HEK293 (cell line): Measurements from ENCODE around the gene KCNIP4.

Experiments used
- CTCF ChIA-PET: fragments of 350-600 bp; formaldehyde crosslinking; extraction: SDS; loops from one replicate; lab custom pipeline; 2021; ENCODE audit warnings: antibody characterized with exemption; lab: Yijun Ruan, JAX
- POLR2A ChIA-PET: fragments of 300-600 bp; formaldehyde crosslinking; extraction: SDS; loops from one replicate; lab custom pipeline; 2020; ENCODE audit warnings: antibody characterized with exemption, inconsistent platforms; lab: Yijun Ruan, JAX
- H3K27ac ChIP-seq: fragments of 200-500 bp; sonication (Bioruptor generic); 2 replicates; pipeline ENCODE4 v1.5.1; 2014; ENCODE audit warnings: low read depth, low read length, control low read depth, inconsistent platforms; ENCODE audit errors: extremely low read depth
- H3K36me3 ChIP-seq, 2 experiments: fragments of 200-500 bp in 1 of 2; sonication (Bioruptor generic) in 1 of 2; 1 replicate in 1 of 2; 2 replicates in 1 of 2; pipeline ENCODE4 v1.5.1; 2014 to 2017; ENCODE audit warnings: inconsistent platforms in 2 of 2, low read length in 2 of 2; ENCODE audit not compliant: control insufficient read depth in 2 of 2, insufficient read depth in 1 of 2
- H3K4me1 ChIP-seq: fragments of 200-500 bp; sonication (Bioruptor generic); 2 replicates; pipeline ENCODE4 v1.5.1; 2014; ENCODE audit warnings: mild to moderate bottlenecking, low read length, inconsistent platforms; ENCODE audit not compliant: control insufficient read depth, insufficient read depth
- H3K4me3 ChIP-seq: 2 replicates; pipeline ENCODE4 v1.5.1; 2011; ENCODE audit warnings: low read depth, mild to moderate bottlenecking, control low read depth, low read length, moderate library complexity
- H3K9me3 ChIP-seq: fragments of 200-500 bp; sonication (Bioruptor generic); 2 replicates; pipeline ENCODE4 v1.5.1; 2014; ENCODE audit warnings: low read depth, low read length, inconsistent platforms; ENCODE audit not compliant: control insufficient read depth, insufficient read depth
- GFI1B ChIP-seq: fragments of 450-650 bp; formaldehyde crosslinking; IDR thresholded peaks from 2 replicates; pipeline ENCODE4 v1.5.1; 2016; ENCODE audit warnings: missing biosample characterization, missing genetic modification characterization
- HOXA7 ChIP-seq: sonication (generic); formaldehyde crosslinking; IDR thresholded peaks from 2 replicates; pipeline ENCODE4 v1.8.1; 2022; ENCODE audit warnings: missing genetic modification reagents, borderline replicate concordance
- KLF17 ChIP-seq: fragments of 450-650 bp; formaldehyde crosslinking; IDR thresholded peaks from 2 replicates; pipeline ENCODE4 v1.5.1; 2016; ENCODE audit warnings: missing biosample characterization, missing genetic modification characterization
- KLF8 ChIP-seq: fragments of 450-650 bp; formaldehyde crosslinking; IDR thresholded peaks from 2 replicates; pipeline ENCODE4 v1.5.1; 2016; ENCODE audit warnings: missing biosample characterization, missing genetic modification characterization
- SALL2 ChIP-seq: fragments of 450-650 bp; formaldehyde crosslinking; IDR thresholded peaks from 2 replicates; pipeline ENCODE4 v1.5.0; 2017; ENCODE audit warnings: missing biosample characterization, mild to moderate bottlenecking, missing genetic modification characterization, borderline replicate concordance
- SCRT2 ChIP-seq: fragments of 450-650 bp; formaldehyde crosslinking; IDR thresholded peaks from 2 replicates; pipeline ENCODE4 v1.5.1; 2016; ENCODE audit warnings: missing biosample characterization, missing genetic modification characterization
- TRIM28 ChIP-seq: IDR thresholded peaks from 2 replicates; pipeline ENCODE4 v1.6.1; 2011; ENCODE audit warnings: low read length, control low read depth, borderline replicate concordance
- WT1 ChIP-seq: fragments of 450-650 bp; formaldehyde crosslinking; IDR thresholded peaks from 2 replicates; pipeline ENCODE4 v1.5.1; 2016; ENCODE audit warnings: missing biosample characterization, missing genetic modification characterization
- ZNF10 ChIP-seq: fragments of 450-650 bp; formaldehyde crosslinking; IDR thresholded peaks from 2 replicates; pipeline ENCODE4 v1.5.1; 2017; ENCODE audit warnings: missing biosample characterization, missing genetic modification characterization
- ZNF133 ChIP-seq: fragments of 450-650 bp; formaldehyde crosslinking; IDR thresholded peaks from 2 replicates; pipeline ENCODE4 v1.5.1; 2016; ENCODE audit warnings: missing biosample characterization, missing genetic modification characterization
- ZNF155 ChIP-seq: fragments of 450-650 bp; formaldehyde crosslinking; IDR thresholded peaks from 2 replicates; pipeline ENCODE4 v1.5.1; 2016; ENCODE audit warnings: missing biosample characterization, missing genetic modification characterization
- ZNF184 ChIP-seq: fragments of 450-650 bp; IDR thresholded peaks from 2 replicates; pipeline ENCODE4 v1.5.1; 2018; ENCODE audit warnings: missing biosample characterization, mild to moderate bottlenecking, missing genetic modification characterization
- ZNF266 ChIP-seq: fragments of 450-650 bp; formaldehyde crosslinking; IDR thresholded peaks from 2 replicates; pipeline ENCODE4 v1.5.1; 2016; ENCODE audit warnings: missing biosample characterization, missing genetic modification characterization, low read depth
- ZNF274 ChIP-seq, 2 experiments: fragments of 200-500 bp in 1 of 2; fragments of 450-650 bp in 1 of 2; sonication (Bioruptor generic) in 1 of 2; formaldehyde crosslinking in 1 of 2; IDR thresholded peaks; 2 replicates each; pipeline versions ENCODE4 v1.5.1 to v1.6.1; 2014 to 2016; ENCODE audit warnings: borderline replicate concordance in 1 of 2, inconsistent platforms in 1 of 2, low read length in 1 of 2, missing biosample characterization in 1 of 2, missing genetic modification characterization in 1 of 2
- ZNF394 ChIP-seq: fragments of 450-650 bp; formaldehyde crosslinking; IDR thresholded peaks from 2 replicates; pipeline ENCODE4 v1.5.1; 2016; ENCODE audit warnings: missing biosample characterization, missing genetic modification characterization, mild to moderate bottlenecking, moderate library complexity, borderline replicate concordance
- ZNF404 ChIP-seq: fragments of 450-650 bp; formaldehyde crosslinking; IDR thresholded peaks from 2 replicates; pipeline ENCODE4 v1.5.1; 2017; ENCODE audit warnings: missing biosample characterization, missing genetic modification characterization
- ZNF510 ChIP-seq: fragments of 450-650 bp; formaldehyde crosslinking; IDR thresholded peaks from 2 replicates; pipeline ENCODE4 v1.5.1; 2018; ENCODE audit warnings: mild to moderate bottlenecking, missing genetic modification characterization, missing biosample characterization; ENCODE audit not compliant: insufficient replicate concordance
- ZNF530 ChIP-seq: fragments of 450-650 bp; formaldehyde crosslinking; IDR thresholded peaks from 2 replicates; pipeline ENCODE4 v1.5.1; 2016; ENCODE audit warnings: low read depth, missing biosample characterization, missing genetic modification characterization
- ZNF544 ChIP-seq: fragments of 450-650 bp; formaldehyde crosslinking; IDR thresholded peaks from 2 replicates; pipeline ENCODE4 v1.5.0; 2017; ENCODE audit warnings: missing biosample characterization, missing genetic modification characterization
- ZNF580 ChIP-seq: fragments of 450-650 bp; formaldehyde crosslinking; IDR thresholded peaks from 2 replicates; pipeline ENCODE4 v1.5.1; 2016; ENCODE audit warnings: missing biosample characterization, missing genetic modification characterization
- ZNF639 ChIP-seq: fragments of 450-650 bp; formaldehyde crosslinking; IDR thresholded peaks from 2 replicates; pipeline ENCODE4 v1.5.1; 2016; ENCODE audit warnings: missing biosample characterization, missing genetic modification characterization
- ZNF692 ChIP-seq: fragments of 450-650 bp; formaldehyde crosslinking; IDR thresholded peaks from 2 replicates; pipeline ENCODE4 v1.5.1; 2016; ENCODE audit warnings: missing biosample characterization, missing genetic modification characterization
- ZNF777 ChIP-seq: fragments of 450-650 bp; formaldehyde crosslinking; IDR thresholded peaks from 2 replicates; pipeline ENCODE4 v1.5.1; 2017; ENCODE audit warnings: missing biosample characterization, missing genetic modification characterization, borderline replicate concordance

The KCNIP4 gene

GRCh38 chr4:21964762-21965319, 16.3 kb upstream of the KCNIP4 start:
- Histone ChIP-seq H3K4me1 (no peaks in the 10 kb centered on the region), H3K4me3 (no peak overlapping the region), H3K9me3 (no peaks in the 10 kb centered on the region), H3K27ac (no peak overlapping the region), H3K36me3 (no peaks in the 10 kb centered on the region)
- ChIA-PET CTCF (no interaction called here), POLR2A (no interaction called here)
- TF ChIP-seq KLF8 (tag by site-specific recombination) (no peak), SALL2 (tag by site-specific recombination) (no peak), ZNF530 (tag by site-specific recombination) (no peak), ZNF639 (tag by site-specific recombination) (no peak), WT1 (tag by site-specific recombination) (no peak), ZNF777 (tag by site-specific recombination) (no peak), ZNF274 (IDR thresholded peaks at IDR 0.05; ENCODE audit: low read length) (no peak), ZNF274 (tag by site-specific recombination; IDR thresholded peaks at IDR 0.05; ENCODE audit: borderline replicate concordance) (no peak), ZNF10 (tag by site-specific recombination) (no peak), GFI1B (tag by site-specific recombination) (no peak), ZNF510 (no peak), ZNF580 (tag by site-specific recombination) (no peak), ZNF155 (tag by site-specific recombination) (no peak)

GRCh38 chr4:21962691-21963090, 14.1 kb upstream of the KCNIP4 start:
- CTCF ChIA-PET: no interaction called here
- TF ChIP-seq ZNF266 (no peak), ZNF404 (tag by site-specific recombination) (no peak), SCRT2 (tag by site-specific recombination) (no peak), ZNF184 (tag by site-specific recombination) (no peak), ZNF133 (no peak), HOXA7 (CRISPR knock-in tag) (no peak), TRIM28 (no peak), ZNF692 (tag by site-specific recombination) (no peak), ZNF394 (no peak), KLF17 (tag by site-specific recombination) (no peak), ZNF544 (tag by site-specific recombination) (no peak)

More at GRCh38 chr4:21962691-21963090, 14.1 kb upstream of the KCNIP4 start:
- Histone ChIP-seq H3K9me3 (no peaks in the 10 kb centered on the region), H3K27ac (no peak overlapping the region), H3K4me3 (no peak overlapping the region), H3K4me1 (no peaks in the 10 kb centered on the region), H3K36me3 (no peaks in the 10 kb centered on the region)
- POLR2A ChIA-PET: no interaction called here
